ENCODE measurements around the gene LRSAM1. TPM values are rescaled to one million over a fixed set of nuclear protein-coding genes. Genes with fewer than 3 reads are reported as not detected.

Gene LRSAM1
- total and polyA plus RNA-seq, 2 of the 8 experiments (the other 6 are each of a cell fraction or from before 2014, with no cell fraction given), result 9.7 to 18.3 TPM

- TF ChIP-seq CHD7 (IDR thresholded peaks at IDR 0.05; ENCODE audit: insufficient replicate concordance, low read length) (no peak), ATF3 (IDR thresholded peaks at IDR 0.05; ENCODE audit: insufficient read depth, low read depth, low read length) (no peak)
Measured at GRCh38 chr9:127458921-127459320, 7.6 kb downstream of the LRSAM1 start (continued).

Measured in H1 (cell line).